ENCODE measurements around the gene PDILT. TPM values are rescaled to one million over a fixed set of nuclear protein-coding genes. Genes with fewer than 3 reads are reported as not detected.

PDILT gene
- total RNA-seq, 2 donors from 2014 or later, result not detected

DNA sequence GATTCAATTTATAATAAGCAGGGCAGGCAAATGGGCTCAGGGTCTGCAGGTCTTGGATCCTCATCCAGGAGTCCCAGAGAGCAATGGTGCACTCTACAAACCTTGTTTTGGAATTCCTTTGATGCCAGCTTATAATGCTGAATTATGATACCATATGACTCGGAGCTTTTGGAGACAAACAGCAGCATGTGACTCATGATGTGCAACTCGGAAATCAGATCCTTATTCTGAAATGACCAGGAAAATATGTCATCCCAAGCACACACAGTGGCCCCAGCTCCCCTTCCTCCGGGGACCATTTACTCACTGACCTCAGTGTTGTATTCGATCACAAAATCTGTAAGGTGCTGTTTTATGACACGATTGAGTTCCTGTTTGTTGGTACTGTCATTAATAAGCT, 31.8 kb downstream of the PDILT start:
- ATAC-seq (no peak), DNase-seq (no peak)
- Mint-ChIP-seq H3K36me3 (ENCODE audit: low read depth) (no peaks in the 10 kb centered on the region), H3K4me3 (no peak overlapping the region), H3K4me1 (no peaks in the 10 kb centered on the region), H3K27me3 (peaks cover 39% of the 10 kb centered on the region), H3K27ac (no peak overlapping the region)
- no peaks in the 10 kb centered on the region for H3K9me3 ChIP-seq (ENCODE audit: control insufficient read depth, low read length, poor library complexity, severe bottlenecking)

DNA sequence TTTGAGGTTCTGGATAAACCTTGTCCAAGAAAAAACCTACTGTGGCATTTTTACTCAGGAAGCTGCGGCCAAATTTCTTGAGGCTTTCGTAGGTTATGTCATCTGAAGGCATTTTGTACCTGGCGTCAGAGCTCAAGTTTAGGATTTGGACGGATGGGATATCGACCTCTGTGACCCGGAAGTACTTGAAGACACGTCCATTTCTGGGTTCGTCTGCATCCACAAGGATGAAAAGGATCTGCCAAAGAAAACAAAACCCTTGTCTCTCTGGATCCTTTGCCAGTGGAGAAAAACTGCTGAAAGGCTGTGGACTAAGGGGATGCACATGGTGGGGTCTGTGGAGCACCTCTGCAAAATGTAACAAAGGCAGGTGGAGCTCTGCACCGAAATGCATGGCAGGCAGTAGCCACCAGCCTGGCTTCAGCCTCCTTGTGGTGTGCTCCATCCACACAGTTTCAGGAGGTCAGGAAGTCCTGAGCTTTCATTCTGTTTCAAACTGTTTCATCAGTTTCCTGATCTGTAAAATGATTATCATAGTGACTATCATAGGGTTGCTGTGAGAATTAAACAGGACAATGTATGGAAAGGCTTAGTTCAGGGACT, 35.0 kb downstream of the PDILT start:
- no peak for ATAC-seq

DNA sequence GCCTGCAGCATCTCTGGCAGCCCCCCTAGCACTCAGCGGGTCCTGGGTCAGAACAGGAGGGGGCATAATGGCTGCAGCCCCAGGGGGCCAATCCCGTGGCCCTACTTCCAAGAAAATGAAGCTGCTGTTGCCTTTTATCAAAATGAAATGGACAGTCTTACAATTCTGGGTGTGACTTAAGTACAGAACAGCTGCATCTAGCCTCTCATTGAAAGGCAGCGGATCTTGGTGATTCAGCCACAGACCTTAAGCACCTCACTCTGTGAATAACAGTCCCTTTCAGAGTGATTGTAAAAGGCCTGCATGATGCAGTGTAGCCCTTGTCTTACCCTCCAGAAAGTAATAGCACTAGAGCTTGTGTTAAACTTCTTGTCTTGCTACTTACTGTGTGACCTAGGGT, 40.5 kb downstream of the PDILT start:
- Mint-ChIP-seq H3K36me3 (ENCODE audit: low read depth) (no peaks in the 10 kb centered on the region), H3K4me1 (no peaks in the 10 kb centered on the region), H3K27ac (no peak overlapping the region), H3K27me3 (peaks cover 26% of the 10 kb centered on the region), H3K4me3 (no peak overlapping the region)
- no peaks in the 10 kb centered on the region for H3K9me3 ChIP-seq (ENCODE audit: control insufficient read depth, low read length, poor library complexity, severe bottlenecking)
- no peak for ATAC-seq
- DNase-seq, result no peak

More for the DNA sequence above, 35.0 kb downstream of the PDILT start:
- peaks cover 30% of the 10 kb centered on the region for H3K27me3 Mint-ChIP-seq
- H3K4me1 Mint-ChIP-seq, result no peaks in the 10 kb centered on the region
- H3K36me3 Mint-ChIP-seq (ENCODE audit: low read depth), result no peaks in the 10 kb centered on the region
- no peak overlapping the region for H3K27ac Mint-ChIP-seq
- no peak for DNase-seq
- H3K4me3 Mint-ChIP-seq, result no peak overlapping the region
- H3K9me3 ChIP-seq (ENCODE audit: control insufficient read depth, low read length, poor library complexity, severe bottlenecking), result no peaks in the 10 kb centered on the region

DNA sequence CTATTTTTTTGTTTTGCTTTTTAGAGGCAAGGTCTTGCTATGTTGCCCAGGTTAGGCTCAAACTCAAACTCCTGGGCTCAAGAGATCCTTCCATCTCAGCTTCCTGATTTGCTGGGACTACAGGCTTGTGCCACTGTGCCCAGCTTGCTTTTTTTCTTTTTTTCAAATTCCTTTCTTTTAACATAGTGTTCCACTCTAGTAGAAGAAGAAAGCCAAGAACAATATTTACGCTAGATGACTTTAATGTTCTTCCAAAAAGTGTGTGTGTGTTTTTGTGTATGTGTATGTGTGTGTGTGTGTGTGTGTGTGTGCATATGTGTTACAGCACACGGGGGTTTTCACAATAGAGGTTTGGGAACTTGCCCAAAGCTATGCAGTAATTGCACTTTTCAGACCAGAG, 41.3 kb downstream of the PDILT start:
- ATAC-seq, result no peak
- H3K9me3 ChIP-seq (ENCODE audit: control insufficient read depth, low read length, poor library complexity, severe bottlenecking), result no peaks in the 10 kb centered on the region
- H3K36me3 Mint-ChIP-seq (ENCODE audit: low read depth), result no peaks in the 10 kb centered on the region
- no peak for DNase-seq
- H3K27me3 Mint-ChIP-seq, result peaks cover 23% of the 10 kb centered on the region
- H3K4me3 Mint-ChIP-seq, result no peak overlapping the region
- H3K4me1 Mint-ChIP-seq, result no peaks in the 10 kb centered on the region
- no peak overlapping the region for H3K27ac Mint-ChIP-seq

DNA sequence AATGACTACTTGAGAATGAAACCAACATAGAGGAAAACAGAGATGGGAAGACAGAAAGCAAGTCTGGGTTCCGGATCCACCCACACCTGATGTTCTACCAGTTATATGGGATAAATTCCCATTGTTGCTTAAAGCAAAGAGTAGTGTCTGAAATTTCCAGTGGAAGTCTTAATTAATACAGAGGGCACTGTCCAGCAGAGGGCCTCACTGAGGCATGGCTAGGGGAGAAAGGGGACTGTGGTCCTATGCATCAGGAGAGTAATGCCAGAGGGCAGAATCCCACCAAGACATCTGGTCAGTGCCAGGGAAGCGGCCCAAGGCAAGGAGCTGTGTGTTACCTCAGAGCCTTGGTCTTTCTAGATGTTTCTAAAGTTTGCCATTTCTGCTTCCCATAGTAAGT, 44.5 kb downstream of the PDILT start:
- no peaks in the 10 kb centered on the region for H3K4me1 Mint-ChIP-seq
- H3K27ac Mint-ChIP-seq, result no peak overlapping the region
- peaks cover 17% of the 10 kb centered on the region for H3K27me3 Mint-ChIP-seq
- H3K4me3 Mint-ChIP-seq, result no peak overlapping the region
- no peak for ATAC-seq
- H3K9me3 ChIP-seq (ENCODE audit: control insufficient read depth, low read length, poor library complexity, severe bottlenecking), result no peaks in the 10 kb centered on the region
- DNase-seq, result no peak
- no peaks in the 10 kb centered on the region for H3K36me3 Mint-ChIP-seq (ENCODE audit: low read depth)

DNA sequence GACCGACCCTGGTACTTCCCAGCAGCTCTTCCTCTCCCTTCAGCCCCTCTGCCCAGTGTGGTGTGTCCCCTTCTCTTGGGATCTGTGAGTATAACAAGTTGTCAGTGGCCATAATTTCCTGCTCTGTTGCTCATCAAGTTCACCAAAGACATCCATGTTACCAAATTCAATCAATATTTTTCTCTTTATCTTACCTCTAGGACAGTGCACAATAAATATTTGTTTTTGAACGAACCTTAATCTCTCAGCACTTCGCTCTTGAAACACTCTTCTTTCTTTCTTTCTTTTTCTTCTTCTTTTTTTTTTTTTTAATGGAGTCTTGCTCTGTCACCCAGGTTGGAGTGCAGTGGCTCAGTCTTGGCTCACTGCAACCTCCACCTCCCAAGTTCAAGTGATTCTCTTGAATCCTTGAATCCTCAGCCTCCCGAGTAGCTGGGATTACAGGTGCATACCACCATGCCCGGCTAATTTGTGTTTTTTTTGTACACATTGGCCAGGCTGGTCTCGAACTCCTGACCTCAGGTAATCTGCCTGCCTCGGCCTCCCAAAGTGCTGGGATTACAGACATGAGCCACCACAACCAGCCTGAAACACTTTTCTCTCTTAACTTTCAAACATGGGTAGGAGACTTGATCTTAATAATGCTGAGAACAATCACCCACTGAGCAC, 49.3 kb downstream of the PDILT start:
- Mint-ChIP-seq H3K36me3 (ENCODE audit: low read depth) (no peaks in the 10 kb centered on the region), H3K4me1 (no peaks in the 10 kb centered on the region), H3K27ac (no peak overlapping the region), H3K27me3 (peaks cover 11% of the 10 kb centered on the region), H3K4me3 (no peak overlapping the region)
- ATAC-seq (no peak), DNase-seq (no peak)
- H3K9me3 ChIP-seq (ENCODE audit: control insufficient read depth, low read length, poor library complexity, severe bottlenecking), result no peaks in the 10 kb centered on the region

- ATAC-seq (no peak), DNase-seq (no peak)
- Mint-ChIP-seq H3K36me3 (ENCODE audit: low read depth) (no peaks in the 10 kb centered on the region), H3K4me3 (no peak overlapping the region), H3K4me1 (no peaks in the 10 kb centered on the region), H3K27ac (no peak overlapping the region), H3K27me3 (peaks cover 11% of the 10 kb centered on the region)
- no peaks in the 10 kb centered on the region for H3K9me3 ChIP-seq (ENCODE audit: control insufficient read depth, low read length, poor library complexity, severe bottlenecking)
Measured at GRCh38 chr16:20353379-20353778, 51.2 kb downstream of the PDILT start.

GRCh38 chr16:20352615-20353014, 51.9 kb downstream of the PDILT start, which contains the start of gene UMOD:
Gene UMOD, minus strand, starts transcription at chr16:20352715. Its CDS starts 1,978 bp downstream, at chr16:20350737.
- no peaks in the 10 kb centered on the region for H3K9me3 ChIP-seq (ENCODE audit: control insufficient read depth, low read length, poor library complexity, severe bottlenecking)
- Mint-ChIP-seq H3K27me3 (peaks cover 11% of the 10 kb centered on the region), H3K36me3 (ENCODE audit: low read depth) (no peaks in the 10 kb centered on the region), H3K4me3 (no peak within 1 kb of the TSS), H3K4me1 (no peaks in the 10 kb centered on the region), H3K27ac (no peak within 1 kb of the TSS)
- ATAC-seq (no peak), DNase-seq (no peak)

DNA sequence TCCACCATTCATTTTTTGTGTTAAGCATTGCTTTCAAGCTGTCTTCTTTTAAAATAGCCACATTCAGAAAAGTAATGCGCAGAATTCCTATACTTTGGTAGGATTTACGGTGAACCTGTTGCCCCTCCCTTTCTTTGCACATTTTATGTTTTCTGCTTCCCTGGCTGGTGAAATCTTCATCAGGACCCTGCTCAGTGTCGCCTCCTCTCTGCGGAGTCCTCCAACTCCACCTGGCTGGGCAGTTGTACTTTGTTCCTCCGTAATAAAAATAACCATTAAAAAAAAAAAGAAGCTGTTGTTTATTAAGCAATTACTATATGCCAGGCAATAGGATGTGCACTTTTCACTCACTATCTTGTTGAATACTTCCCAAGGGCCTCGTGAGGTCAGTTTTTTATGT, 54.9 kb downstream of the PDILT start:
- H3K27me3 Mint-ChIP-seq, result peaks cover 6% of the 10 kb centered on the region
- no peak for DNase-seq
- ATAC-seq, result no peak
- no peak overlapping the region for H3K27ac Mint-ChIP-seq
- no peaks in the 10 kb centered on the region for H3K9me3 ChIP-seq (ENCODE audit: control insufficient read depth, low read length, poor library complexity, severe bottlenecking)
- no peaks in the 10 kb centered on the region for H3K4me1 Mint-ChIP-seq
- no peaks in the 10 kb centered on the region for H3K36me3 Mint-ChIP-seq (ENCODE audit: low read depth)
- no peak overlapping the region for H3K4me3 Mint-ChIP-seq

DNA sequence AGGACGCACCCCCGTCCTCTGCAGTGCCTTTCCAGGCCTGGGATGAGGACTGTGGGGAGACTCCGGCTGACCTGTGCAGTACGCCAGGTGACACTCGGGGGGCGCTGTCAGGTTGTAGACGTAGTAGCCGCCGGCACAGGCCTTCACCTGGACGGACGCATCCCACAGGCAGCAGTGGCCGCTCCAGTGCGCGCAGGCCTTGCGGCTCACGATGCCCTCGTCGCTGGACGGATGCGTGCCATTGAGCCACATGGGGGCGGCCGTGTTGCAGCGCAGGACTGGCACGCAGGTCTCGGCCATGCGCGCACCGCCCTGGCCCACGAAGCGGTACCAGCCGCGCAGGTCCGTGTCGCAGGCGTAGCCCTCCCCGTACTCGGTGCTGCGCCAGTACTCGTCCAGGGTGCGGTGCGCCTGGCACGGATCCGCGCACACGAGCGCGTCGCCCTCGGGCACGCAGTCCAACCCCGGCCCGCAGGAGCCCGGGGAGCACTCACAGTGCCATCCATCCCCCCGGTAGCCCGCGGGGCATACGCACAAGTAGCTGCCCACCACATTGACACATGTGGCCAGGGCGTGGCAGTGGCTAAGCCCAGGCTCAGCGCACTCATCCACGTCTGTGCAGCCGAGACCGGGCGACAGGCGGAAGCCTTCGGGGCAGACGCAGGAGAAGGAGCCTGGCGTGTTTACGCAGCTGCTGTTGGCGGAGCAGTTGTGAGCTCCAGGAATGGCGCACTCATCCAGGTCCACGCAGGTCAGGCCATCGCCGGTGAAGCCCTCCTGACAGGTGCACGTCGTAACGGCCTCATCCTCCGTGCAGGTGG, 56.0 kb downstream of the PDILT start:
- no peaks in the 10 kb centered on the region for H3K9me3 ChIP-seq (ENCODE audit: control insufficient read depth, low read length, poor library complexity, severe bottlenecking)
- no peak overlapping the region for H3K27ac Mint-ChIP-seq
- ATAC-seq (no peak), DNase-seq (no peak)
- no peaks in the 10 kb centered on the region for H3K36me3 Mint-ChIP-seq (ENCODE audit: low read depth)
- H3K4me3 Mint-ChIP-seq, result no peak overlapping the region
- no peaks in the 10 kb centered on the region for H3K4me1 Mint-ChIP-seq
- H3K27me3 Mint-ChIP-seq, result peaks cover 6% of the 10 kb centered on the region

GRCh38 chr16:20347666-20348364, 56.7 kb downstream of the PDILT start:
- H3K27ac Mint-ChIP-seq, result no peak overlapping the region
- no peak for ATAC-seq

GRCh38 chr16:20344611-20345010, 59.9 kb downstream of the PDILT start:
- DNase-seq (no peak), ATAC-seq (no peak)
- Mint-ChIP-seq H3K27me3 (no peaks in the 10 kb centered on the region), H3K4me3 (no peak overlapping the region), H3K27ac (no peak overlapping the region), H3K36me3 (ENCODE audit: low read depth) (no peaks in the 10 kb centered on the region), H3K4me1 (no peaks in the 10 kb centered on the region)
- H3K9me3 ChIP-seq (ENCODE audit: control insufficient read depth, low read length, poor library complexity, severe bottlenecking), result no peaks in the 10 kb centered on the region

More at GRCh38 chr16:20347666-20348364, 56.7 kb downstream of the PDILT start:
- Mint-ChIP-seq H3K27me3 (peaks cover 4% of the 10 kb centered on the region), H3K36me3 (ENCODE audit: low read depth) (no peaks in the 10 kb centered on the region), H3K4me3 (no peak overlapping the region), H3K4me1 (no peaks in the 10 kb centered on the region)
- no peaks in the 10 kb centered on the region for H3K9me3 ChIP-seq (ENCODE audit: control insufficient read depth, low read length, poor library complexity, severe bottlenecking)
- no peak for DNase-seq

DNA sequence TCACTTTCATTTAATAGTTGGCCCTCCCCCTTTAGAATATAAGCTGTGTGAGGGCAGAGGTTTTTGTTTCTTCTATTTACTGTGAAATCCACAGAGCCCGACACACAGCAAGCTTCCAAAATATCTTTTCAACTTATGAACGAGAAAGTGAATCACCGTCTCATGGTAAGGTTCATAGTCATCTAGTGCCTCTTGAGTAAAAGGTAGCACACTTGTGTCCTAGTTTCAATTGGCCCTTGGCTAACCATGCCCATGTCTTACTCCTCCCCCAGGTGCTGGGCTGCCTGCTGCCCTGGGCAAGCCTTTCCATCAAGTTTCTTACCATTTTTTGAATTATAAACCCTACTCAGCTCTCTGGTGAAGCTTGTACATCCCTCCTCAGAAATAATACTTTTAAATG, 64.8 kb downstream of the PDILT start:
- Mint-ChIP-seq H3K27me3 (peaks cover 18% of the 10 kb centered on the region), H3K36me3 (ENCODE audit: low read depth) (no peaks in the 10 kb centered on the region), H3K4me1 (no peaks in the 10 kb centered on the region), H3K27ac (no peak overlapping the region), H3K4me3 (no peak overlapping the region)
- DNase-seq, result no peak
- H3K9me3 ChIP-seq (ENCODE audit: control insufficient read depth, low read length, poor library complexity, severe bottlenecking), result no peaks in the 10 kb centered on the region
- ATAC-seq, result no peak

Data from T-helper 17 cell (primary cell).